K562 (cell line): Measurements from ENCODE around the gene NDUFV2. TPM values are rescaled to one million over a fixed set of nuclear protein-coding genes. Genes with fewer than 3 reads are reported as not detected.

ENCODE experiments used
- AFF1 ChIP-seq, 2 experiments: fragments of 450-650 bp; IDR thresholded peaks; 2 replicates each; pipeline ENCODE4 v1.6.1; 2018; ENCODE audit warnings: mild to moderate bottlenecking in 2 of 2, low read depth in 1 of 2; ENCODE audit not compliant: partially characterized antibody in 2 of 2
- ASH1L ChIP-seq: fragments of 450-650 bp; IDR thresholded peaks from 2 replicates; pipeline ENCODE4 v1.6.1; 2018; ENCODE audit warnings: borderline replicate concordance, mild to moderate bottlenecking, low read depth; ENCODE audit not compliant: partially characterized antibody
- CHD2 ChIP-seq: IDR thresholded peaks from 2 replicates; pipeline ENCODE4 v1.6.1; 2011; ENCODE audit warnings: low read depth, low read length
- CREB3 ChIP-seq: fragments of 450-650 bp; conservative IDR thresholded peaks from 2 replicates; pipeline ENCODE4 v1.6.1; 2016; ENCODE audit warnings: missing genetic modification characterization, low read depth, mild to moderate bottlenecking, missing compliant biosample characterization, moderate library complexity
- E2F3 ChIP-seq: fragments of 250-450 bp; sonication (Bioruptor Pico); IDR thresholded peaks from 2 replicates; pipeline ENCODE4 v1.4.0; 2020; ENCODE audit warnings: mild to moderate bottlenecking
- ELK3 ChIP-seq: fragments of 450-650 bp; formaldehyde crosslinking; IDR thresholded peaks from 2 replicates; pipeline ENCODE4 v1.4.0; 2020; ENCODE audit warnings: mild to moderate bottlenecking
- ETS2 ChIP-seq: IDR thresholded peaks from 2 replicates; pipeline ENCODE4 v1.6.1; 2016; ENCODE audit warnings: borderline replicate concordance, missing genetic modification characterization, mild to moderate bottlenecking, moderate library complexity, missing compliant biosample characterization; ENCODE audit not compliant: poor library complexity, severe bottlenecking
- KDM1A ChIP-seq, 2 experiments: fragments of 450-650 bp; IDR thresholded peaks; 2 replicates each; pipeline ENCODE4 v1.6.1; 2016; ENCODE audit warnings: mild to moderate bottlenecking in 2 of 2
- MTA1 ChIP-seq: fragments of 450-650 bp; IDR thresholded peaks from 2 replicates; pipeline ENCODE4 v1.6.1; 2017; ENCODE audit warnings: borderline replicate concordance
- MTF1 ChIP-seq: fragments of 250-450 bp; sonication (Bioruptor Pico); IDR thresholded peaks from 2 replicates; pipeline ENCODE4 v1.9.0; 2021; ENCODE audit warnings: moderate library complexity, mild to moderate bottlenecking, inconsistent platforms, borderline replicate concordance
- SMARCB1 ChIP-seq: IDR thresholded peaks from 2 replicates; pipeline ENCODE4 v1.6.1; 2011; ENCODE audit warnings: improper control_type of control experiment, low read depth; ENCODE audit not compliant: insufficient read length
- SP1 ChIP-seq: sonication (generic); formaldehyde crosslinking; IDR thresholded peaks from 2 replicates; pipeline ENCODE4 v1.8.1; 2022; ENCODE audit warnings: mild to moderate bottlenecking, missing genetic modification reagents
- U2AF1 ChIP-seq: fragments of 200-400 bp; formaldehyde crosslinking; optimal IDR thresholded peaks from 2 replicates; pipeline ENCODE3; 2017; ENCODE audit warnings: mild to moderate bottlenecking, low read depth, low read length, moderate library complexity
- USF2 ChIP-seq: sonication (generic); formaldehyde crosslinking; IDR thresholded peaks from 2 replicates; pipeline ENCODE4 v1.5.0; 2020; ENCODE audit warnings: missing genetic modification reagents
- VEZF1 ChIP-seq: fragments of 200-800 bp; sonication (Bioruptor generic); IDR thresholded peaks from 2 replicates; pipeline ENCODE4 v1.6.1; 2017; ENCODE audit warnings: missing genetic modification characterization, missing compliant biosample characterization
- ZBTB9 ChIP-seq: fragments of 450-650 bp; formaldehyde crosslinking; IDR thresholded peaks from 2 replicates; pipeline ENCODE4 v1.4.0; 2020; ENCODE audit warnings: mild to moderate bottlenecking, moderate library complexity
- ZNF316 ChIP-seq: fragments of 450-650 bp; IDR thresholded peaks from 2 replicates; pipeline ENCODE4 v1.6.1; 2016
- polyA plus RNA-seq, 8 experiments: library from polyadenylated mRNA; depleted of rRNA in 4 of 8; stranded (reverse) in 5 of 8; unstranded in 3 of 8; fragments of >200 nt; fragmentation: Nextera tagmentation in 2 of 8; fragmentation: Illumina TruSeq in 1 of 8; extraction: Ambion mirVana in 2 of 8; extraction: Trizol in 1 of 8; gene quantifications; 2 replicates each; pipeline versions ENCODE4 v1.2.1 to v1.2.3, GENCODE V29; 2011 to 2014; ENCODE audit warnings: inconsistent platforms in 1 of 8, missing spikeins in 1 of 8
- total RNA-seq, 7 experiments: library from RNA; depleted of rRNA in 6 of 7; stranded (reverse); fragments of >200 nt in 6 of 7; fragmentation: Illumina TruSeq in 2 of 7; extraction: Trizol in 2 of 7; gene quantifications; 2 replicates each; pipeline versions ENCODE4 v1.2.1 to v1.2.3, GENCODE V29; 2011 to 2021; ENCODE audit warnings: low replicate concordance in 1 of 7

Gene NDUFV2
- total and polyA plus RNA-seq, 9 of the 15 experiments (the other 6 are each of a cell fraction or from before 2014, with no cell fraction given) = 213 to 550 (median 384) TPM

GRCh38 chr18:9104244-9104901 lies 1.9 kb downstream of the NDUFV2 start (continued):
- TF ChIP-seq E2F3 (CRISPR knock-in tag) = no peak
- no peak for TF ChIP-seq ZBTB9 (CRISPR knock-in tag)
- no peak for TF ChIP-seq U2AF1
- peak in 1 of 2 experiments; percentile 80; a peak in 2 of 4 replicates for TF ChIP-seq KDM1A (IDR thresholded peaks at IDR 0.05)
- no peak for TF ChIP-seq ZNF316
- TF ChIP-seq ELK3 (CRISPR knock-in tag) = no peak
- TF ChIP-seq VEZF1 (CRISPR knock-in tag) = 0 out of 2 replicates have a peak, but pooled peaks have one; percentile 39
- TF ChIP-seq CREB3 (tag) = no peak
- TF ChIP-seq MTF1 (CRISPR knock-in tag) = no peak
- peak; percentile 27 to 69 for TF ChIP-seq AFF1 (IDR thresholded peaks at IDR 0.05; ENCODE audit: low read depth in 1 of 2, partially characterized antibody in 2 of 2)
- no peak for TF ChIP-seq ETS2
- TF ChIP-seq MTA1 = peak; percentile 43; the same call in 1 of the 2 replicates
- no peak for TF ChIP-seq CHD2
- TF ChIP-seq USF2 (CRISPR knock-in tag) = no peak
- 0 out of 2 replicates have a peak, but pooled peaks have one; percentile 20 for TF ChIP-seq SP1
- no peak for TF ChIP-seq SMARCB1
- peak; percentile 11 for TF ChIP-seq ASH1L
